ENCODE measurements around the gene TUBG2.
A peak's percentile ranks its signal among the peaks of the same experiment; 100 is the strongest.
"Not testable (repeated sequence)": the region's sequence is repeated elsewhere in the genome, so short reads cannot be mapped to it uniquely, and the experiment has no call there.

Gene TUBG2

GRCh38 chr17:42655528-42655927, 3.6 kb upstream of the TUBG2 start:
- no peak for DNase-seq

DNA sequence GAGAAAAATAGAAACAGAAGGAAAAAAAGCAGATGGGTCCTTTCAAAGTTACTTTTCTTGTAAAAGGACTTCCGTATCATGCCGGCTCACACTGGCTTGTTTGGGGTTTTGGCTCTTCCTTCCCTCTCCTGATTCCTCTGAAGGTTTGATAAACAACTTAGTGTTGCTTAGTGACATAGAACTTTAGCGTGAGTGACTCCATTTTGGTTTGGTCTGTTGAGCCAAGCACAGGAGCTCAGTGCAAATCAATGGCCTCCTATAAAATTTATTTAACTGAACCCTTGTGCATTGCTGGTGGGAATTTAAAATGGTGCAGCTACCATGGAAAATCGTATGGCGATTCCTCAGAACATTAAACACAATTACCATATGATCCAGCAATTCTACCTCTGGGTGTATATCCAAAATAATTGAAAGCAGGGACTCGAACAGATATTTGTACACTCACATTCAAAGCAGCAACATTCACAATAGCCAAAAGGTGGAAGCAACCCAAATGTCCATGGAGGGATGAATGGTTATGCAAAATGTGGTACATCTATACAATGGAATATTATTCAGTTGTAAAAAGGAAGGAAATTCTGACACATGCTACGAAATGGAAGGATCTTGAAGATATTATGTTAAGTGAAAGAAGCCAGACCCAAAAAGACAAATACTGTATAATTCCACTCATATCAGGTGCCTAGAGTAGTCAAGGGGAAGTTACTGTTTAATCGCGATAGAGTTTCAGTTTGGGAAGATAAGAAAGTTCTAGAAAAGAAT, 1.1 kb upstream of the TUBG2 start:
- no peak for DNase-seq

DNA sequence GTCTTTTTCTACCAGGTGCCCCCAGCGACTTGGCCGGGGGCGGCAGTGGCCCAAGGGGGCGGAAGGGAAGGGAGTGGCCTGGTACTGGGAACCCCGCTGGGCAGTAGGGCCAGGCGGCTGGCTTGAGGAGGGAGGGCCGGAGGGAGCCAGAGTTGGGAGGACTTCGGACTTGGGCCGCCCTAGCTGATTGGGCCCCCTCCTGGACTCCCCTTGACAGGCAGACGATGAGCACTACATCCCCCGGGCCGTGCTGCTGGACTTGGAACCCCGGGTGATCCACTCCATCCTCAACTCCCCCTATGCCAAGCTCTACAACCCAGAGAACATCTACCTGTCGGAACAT, 819 bp downstream of the TUBG2 start:
- not testable (repeated sequence) for DNase-seq

DNA sequence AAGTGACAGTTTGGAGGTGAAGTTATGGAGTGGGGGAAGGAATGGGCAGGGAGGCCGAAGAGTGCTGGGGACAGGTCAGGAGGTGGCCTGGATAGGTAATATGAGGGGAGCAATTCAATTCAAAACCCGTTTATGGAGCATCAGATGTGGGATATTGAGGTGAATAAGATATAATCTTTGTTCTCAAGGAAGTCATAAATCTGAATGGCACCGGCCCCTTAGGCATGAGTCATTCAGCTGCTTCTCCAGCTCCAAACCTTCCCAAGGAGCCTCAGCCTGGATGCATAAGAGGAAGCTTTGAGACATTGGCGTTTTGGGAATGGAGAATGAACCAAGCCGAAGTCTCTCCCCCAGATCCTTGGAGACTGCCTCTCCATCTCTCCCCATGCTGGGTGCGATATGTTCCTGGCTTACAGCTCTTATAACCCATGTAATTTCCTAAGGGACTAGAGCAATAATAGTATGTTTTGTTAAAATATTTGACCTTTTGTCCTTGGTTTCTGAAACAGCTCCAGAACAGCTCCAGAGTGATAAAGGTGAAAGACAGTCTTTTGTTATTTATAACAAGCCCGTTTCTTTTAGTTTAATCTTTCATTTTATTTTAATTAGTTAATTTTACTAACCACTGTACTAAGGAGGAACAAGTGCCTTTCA, 1.7 kb downstream of the TUBG2 start:
- DNase-seq: no peak

DNA sequence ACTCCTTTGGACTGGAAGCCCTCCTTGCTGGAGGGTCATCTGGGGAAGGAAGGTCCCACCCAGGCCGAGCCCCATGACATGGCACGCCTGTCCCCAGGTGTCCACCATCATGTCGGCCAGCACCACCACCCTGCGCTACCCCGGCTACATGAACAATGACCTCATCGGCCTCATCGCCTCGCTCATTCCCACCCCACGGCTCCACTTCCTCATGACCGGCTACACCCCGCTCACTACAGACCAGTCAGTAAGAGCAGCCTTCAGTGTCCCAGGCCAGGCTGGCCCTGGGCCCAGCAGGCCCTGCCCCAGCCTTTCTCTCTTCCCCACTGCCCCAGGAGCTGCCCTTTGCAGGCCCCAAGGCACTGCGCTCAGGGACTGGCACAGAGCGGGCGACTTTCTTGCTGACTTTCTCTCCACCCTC, 6.5 kb downstream of the TUBG2 start:
- no peak for DNase-seq

- DNase-seq: not testable (repeated sequence)
Observed at GRCh38 chr17:42666126-42666525, 7.0 kb downstream of the TUBG2 start.

GRCh38 chr17:42667088-42667951, 8.2 kb downstream of the TUBG2 start:
- DNase-seq: no peak

GRCh38 chr17:42669705-42669976, 10.6 kb downstream of the TUBG2 start:
- DNase-seq: no peak

DNA sequence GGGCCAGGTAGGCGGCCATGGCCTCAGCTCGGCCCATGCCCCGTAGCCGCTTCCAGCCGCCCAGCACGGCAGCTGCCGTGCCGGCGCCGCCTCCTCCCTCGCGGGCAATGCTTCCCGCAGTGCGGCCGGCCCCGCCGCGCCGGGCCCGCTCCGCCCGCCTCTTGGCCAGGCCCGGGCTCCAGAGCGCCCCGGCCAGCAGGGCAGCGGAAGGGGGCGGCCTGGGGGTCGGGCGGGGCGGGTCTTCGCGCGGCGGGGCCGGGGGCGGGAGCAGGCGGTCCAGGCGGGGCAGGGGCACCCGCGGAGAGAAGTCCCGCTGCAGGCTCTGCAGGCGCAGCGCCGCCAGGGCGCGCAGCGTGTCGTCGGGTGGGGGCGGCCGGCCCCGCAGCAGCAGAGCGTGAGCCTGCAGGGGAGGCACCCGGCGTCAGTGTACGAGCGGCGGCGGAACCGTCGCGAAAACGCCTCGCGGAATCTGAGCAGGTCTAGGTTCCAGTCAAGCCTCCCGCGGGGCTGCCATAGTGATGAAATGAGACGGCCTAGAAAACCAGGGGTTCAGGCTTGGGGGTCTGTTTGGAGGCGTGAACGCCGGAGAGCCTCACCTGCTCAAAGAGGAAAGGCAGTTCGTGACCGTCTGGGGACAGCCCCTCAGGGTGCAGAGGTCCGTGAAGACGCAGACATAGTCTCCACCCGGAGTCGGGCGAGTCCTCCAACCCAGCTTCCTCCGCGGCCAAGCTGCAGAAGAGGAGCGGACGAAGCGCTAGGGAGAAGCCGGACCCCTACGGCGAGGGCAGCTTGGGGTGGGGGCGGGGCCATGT, 11.1 kb downstream of the TUBG2 start:
- peak; percentile 52 for DNase-seq

DNA sequence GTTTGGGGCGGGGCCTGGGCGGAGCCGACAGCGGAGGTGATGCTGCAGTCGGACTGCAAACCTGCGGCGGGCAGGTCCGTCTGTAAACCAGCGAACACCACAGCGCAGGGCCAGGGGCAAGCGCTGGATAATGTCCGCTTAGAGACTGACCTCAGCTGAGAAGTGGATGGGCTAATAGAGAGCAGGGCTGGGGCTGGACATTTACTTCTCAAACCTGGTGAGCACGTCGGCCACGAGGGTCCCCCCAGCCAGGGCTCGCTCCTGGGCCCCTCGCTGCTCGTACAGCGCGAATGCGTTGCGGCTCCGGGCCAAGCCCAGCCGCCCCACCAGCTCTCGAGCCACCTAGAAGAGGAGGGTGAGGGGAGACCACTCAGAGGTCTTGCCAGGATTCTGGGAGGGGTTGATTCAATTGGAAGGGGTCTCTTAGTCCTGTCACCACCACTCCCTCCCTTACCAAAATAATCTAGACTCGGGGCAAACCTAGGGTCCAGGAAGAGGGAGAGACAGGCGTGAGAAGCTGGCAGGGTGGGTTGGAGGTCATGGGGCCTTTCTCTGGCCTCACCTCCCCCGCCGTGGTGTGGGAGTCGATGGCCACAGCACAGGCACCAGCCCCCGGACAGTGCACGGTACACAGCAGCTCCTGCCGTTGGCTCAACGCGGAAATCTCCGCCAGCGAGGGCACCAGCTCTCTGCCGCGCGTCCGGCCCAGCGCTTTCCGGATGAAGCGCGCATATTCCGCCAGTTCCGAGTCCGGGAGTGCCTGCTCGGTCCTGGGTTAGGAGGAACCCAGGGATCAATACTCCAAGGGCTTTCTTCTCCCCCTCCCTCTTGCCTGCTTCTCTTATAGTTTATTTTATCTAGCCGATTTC, 11.9 kb downstream of the TUBG2 start:
- no peak for DNase-seq

- DNase-seq: no peak
Observed at GRCh38 chr17:42672038-42672437, 13.0 kb downstream of the TUBG2 start.

DNA sequence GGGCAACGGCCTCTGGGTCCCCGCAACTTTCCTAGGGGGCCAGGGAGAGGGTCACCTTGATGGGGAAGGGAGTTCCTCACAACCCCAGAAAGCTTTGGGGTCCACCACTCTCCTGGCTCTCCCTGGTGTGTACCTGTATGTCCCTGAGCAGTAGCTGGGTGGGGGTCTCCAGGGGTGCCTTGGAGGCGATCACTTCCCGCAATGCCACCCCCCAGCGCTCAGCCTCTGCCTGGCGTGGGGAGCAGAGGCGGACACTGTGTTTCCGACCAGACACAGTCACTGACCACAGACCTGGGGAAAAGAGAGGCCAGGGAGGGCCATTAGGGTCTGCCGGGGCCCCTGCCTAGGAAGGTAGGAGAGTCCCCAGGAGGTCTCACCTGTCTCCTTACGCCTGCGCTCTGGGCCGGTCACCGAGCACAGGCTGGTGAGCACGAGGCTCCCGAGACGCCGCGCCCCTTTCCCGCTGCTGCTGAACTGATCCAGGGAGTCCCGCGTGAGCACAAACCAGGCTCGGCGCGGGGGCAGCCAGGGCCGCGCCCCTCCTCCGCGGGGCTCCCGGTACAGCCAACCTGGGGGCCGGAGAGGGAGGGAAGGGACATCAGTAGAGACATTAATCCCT, 14.3 kb downstream of the TUBG2 start:
- DNase-seq: no peak

GRCh38 chr17:42673885-42674754, 15.0 kb downstream of the TUBG2 start:
- DNase-seq: peak; percentile 40

GRCh38 chr17:42674755-42675347, 15.8 kb downstream of the TUBG2 start:
- DNase-seq: no peak

DNA sequence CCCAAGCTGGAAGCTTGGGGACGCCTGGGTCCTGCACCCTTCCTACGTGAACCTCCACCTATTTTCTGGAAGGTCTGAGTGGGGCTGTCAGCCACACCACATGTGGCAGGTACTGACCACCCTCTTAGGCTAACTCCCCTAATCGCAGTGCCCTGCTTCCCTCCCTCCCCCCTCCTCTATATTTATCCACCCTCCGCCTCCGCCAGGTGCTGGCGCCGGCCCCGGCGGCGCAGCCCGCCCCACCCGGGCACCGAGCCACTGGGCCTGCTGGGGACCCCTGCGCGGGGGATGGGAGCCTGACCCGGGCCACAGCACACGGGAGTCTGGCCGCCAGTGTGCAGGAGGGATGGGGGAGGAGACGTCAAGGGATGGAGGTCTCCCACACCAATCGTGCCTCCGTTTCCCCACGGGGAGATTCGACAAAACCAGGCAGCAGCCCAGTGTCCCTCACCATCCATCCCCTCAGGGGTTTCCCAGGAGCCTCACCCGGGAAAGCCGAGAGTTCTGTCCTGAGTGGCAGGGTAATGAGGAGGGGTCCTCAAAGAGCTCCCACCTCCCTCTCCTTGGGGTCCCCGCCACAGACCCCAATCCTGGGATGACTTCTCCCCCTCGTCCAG, 16.4 kb downstream of the TUBG2 start:
- no peak for DNase-seq

DNA sequence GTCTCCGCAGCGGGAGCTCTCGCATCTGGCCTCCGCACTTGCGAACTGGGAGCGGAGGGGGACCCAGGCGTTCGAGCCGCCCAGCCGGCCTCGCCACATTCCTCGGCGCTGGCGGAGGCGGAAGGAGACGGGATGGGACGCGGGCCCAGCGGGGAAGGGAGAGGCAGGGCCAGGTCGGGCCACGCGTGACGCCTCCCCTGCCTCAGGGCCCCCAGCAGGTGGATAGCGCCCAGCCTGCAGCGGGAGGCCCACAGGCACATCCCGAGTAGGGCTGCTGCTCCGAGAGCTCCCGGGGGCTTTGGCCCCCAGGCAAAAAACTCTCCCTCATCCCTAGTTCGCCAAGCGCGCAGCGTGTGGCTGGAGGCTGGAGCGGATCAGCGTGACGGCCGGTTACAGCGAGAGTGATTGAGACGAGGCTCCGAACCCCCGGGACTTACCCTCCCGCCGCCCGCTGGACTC, 16.9 kb downstream of the TUBG2 start:
- DNase-seq: no peak

GRCh38 chr17:42676424-42677011, 17.4 kb downstream of the TUBG2 start, which contains the start of gene PLEKHH3:
PLEKHH3 (minus strand) TSS chr17:42676994; CDS start chr17:42676563, 431 bp downstream.
- DNase-seq: no peak

- peak; percentile 99 for DNase-seq
Observed at GRCh38 chr17:42677012-42677857, 18.2 kb downstream of the TUBG2 start.
